ENCODE data around the gene REC8. TPM values are rescaled to one million over a fixed set of nuclear protein-coding genes. Genes with fewer than 3 reads are reported as not detected.
A peak's percentile ranks its signal among the peaks of the same experiment; 100 is the strongest.

REC8 gene
- total RNA-seq, 2 donors from 2014 or later = 7.8 to 8.9 TPM

- Histone ChIP-seq H3K27ac (peak overlapping the region in 2 of 4 donors; percentile 96 to 98), H3K4me3 (no peak overlapping the region), H3K36me3 (replicated peaks in 1 of 2; ENCODE audit: insufficient read depth in 1 of 2, low read depth in 2 of 2) (peaks cover 0 to 11% of the 10 kb centered on the region in 2 donors), H3K9me3 (no peaks in the 10 kb centered on the region), H3K27me3 (no peaks in the 10 kb centered on the region), H3K4me1 (peaks cover 50% of the 10 kb centered on the region)
- DNase-seq = no peak
- TF ChIP-seq POLR2A (IDR thresholded peaks at IDR 0.05) = no peak
- TF ChIP-seq, protein P1, sequence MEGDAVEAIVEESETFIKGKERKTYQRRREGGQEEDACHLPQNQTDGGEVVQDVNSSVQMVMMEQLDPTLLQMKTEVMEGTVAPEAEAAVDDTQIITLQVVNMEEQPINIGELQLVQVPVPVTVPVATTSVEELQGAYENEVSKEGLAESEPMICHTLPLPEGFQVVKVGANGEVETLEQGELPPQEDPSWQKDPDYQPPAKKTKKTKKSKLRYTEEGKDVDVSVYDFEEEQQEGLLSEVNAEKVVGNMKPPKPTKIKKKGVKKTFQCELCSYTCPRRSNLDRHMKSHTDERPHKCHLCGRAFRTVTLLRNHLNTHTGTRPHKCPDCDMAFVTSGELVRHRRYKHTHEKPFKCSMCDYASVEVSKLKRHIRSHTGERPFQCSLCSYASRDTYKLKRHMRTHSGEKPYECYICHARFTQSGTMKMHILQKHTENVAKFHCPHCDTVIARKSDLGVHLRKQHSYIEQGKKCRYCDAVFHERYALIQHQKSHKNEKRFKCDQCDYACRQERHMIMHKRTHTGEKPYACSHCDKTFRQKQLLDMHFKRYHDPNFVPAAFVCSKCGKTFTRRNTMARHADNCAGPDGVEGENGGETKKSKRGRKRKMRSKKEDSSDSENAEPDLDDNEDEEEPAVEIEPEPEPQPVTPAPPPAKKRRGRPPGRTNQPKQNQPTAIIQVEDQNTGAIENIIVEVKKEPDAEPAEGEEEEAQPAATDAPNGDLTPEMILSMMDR (IDR thresholded peaks at IDR 0.05) = no peak
- no peak for ATAC-seq
- 82 to 88% methylated on average over 6 to 8 of the region's 8 CpGs for WGBS, 2 donors
- intact Hi-C loops (cut with DNase I) = no loop called here
These were observed 34.1 kb upstream of the REC8 start for GRCh38 chr14:24137529-24138395.

DNA sequence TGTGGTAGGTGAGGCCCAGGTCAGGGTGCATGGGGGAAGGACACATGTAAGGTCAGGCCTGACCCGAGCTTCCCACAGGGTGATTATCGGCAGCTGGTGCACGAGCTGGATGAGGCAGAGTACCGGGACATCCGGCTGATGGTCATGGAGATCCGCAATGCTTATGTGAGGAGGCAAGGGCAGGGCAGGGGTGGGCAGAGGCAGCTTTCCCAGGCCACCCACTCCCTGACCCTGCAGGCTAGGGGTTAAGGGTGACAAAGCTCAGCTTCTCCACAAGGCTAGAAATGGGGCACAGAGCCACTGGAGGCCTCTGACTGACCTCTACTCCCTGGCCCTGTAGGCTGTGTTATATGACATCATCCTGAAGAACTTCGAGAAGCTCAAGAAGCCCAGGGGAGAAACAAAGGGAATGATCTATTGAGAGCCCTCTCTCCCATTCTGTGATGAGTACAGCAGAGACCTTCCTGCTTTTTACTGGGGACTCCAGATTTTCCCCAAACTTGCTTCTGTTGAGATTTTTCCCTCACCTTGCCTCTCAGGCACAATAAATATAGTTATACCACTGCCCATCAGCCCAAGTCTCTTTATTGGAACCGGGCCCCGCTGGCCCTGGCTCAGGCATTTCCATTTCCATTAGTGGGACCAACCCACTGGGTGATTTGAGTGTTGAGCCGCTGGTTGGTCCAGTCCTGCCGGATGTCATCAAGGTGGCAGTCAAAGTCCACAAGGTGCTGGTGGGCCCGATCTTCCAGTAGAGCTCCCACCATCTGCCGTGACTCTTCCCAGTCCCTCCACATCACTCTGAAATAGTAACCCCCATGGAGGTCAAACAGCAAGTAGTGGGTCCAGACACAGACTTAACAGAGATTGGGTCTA lies 33.2 kb upstream of the REC8 start:
- peaks cover 0 to 11% of the 10 kb centered on the region in 2 donors for H3K36me3 ChIP-seq (replicated peaks in 1 of 2; ENCODE audit: insufficient read depth in 1 of 2, low read depth in 2 of 2)
- H3K27me3 ChIP-seq = no peaks in the 10 kb centered on the region
- peak overlapping the region in 2 of 4 donors; percentile 12 to 82 for H3K27ac ChIP-seq
- DNase-seq = no peak
- 60 to 77% methylated on average over 12 to 13 of the region's 13 CpGs for WGBS, 2 donors
- H3K9me3 ChIP-seq = no peaks in the 10 kb centered on the region
- no peak overlapping the region for H3K4me3 ChIP-seq
- peaks cover 46% of the 10 kb centered on the region for H3K4me1 ChIP-seq
- TF ChIP-seq POLR2A (IDR thresholded peaks at IDR 0.05) = no peak
- TF ChIP-seq, protein P1 (IDR thresholded peaks at IDR 0.05) = no peak
- intact Hi-C loops (cut with DNase I) = no loop called here
- ATAC-seq = no peak

- intact Hi-C loops (cut with DNase I) = no loop called here
- no peak for ATAC-seq
- Histone ChIP-seq H3K9me3 (no peaks in the 10 kb centered on the region), H3K27ac (peak overlapping the region in 2 of 4 donors; percentile 12 to 82), H3K36me3 (replicated peaks in 1 of 2; ENCODE audit: insufficient read depth in 1 of 2, low read depth in 2 of 2) (peaks cover 0 to 11% of the 10 kb centered on the region in 2 donors), H3K27me3 (no peaks in the 10 kb centered on the region), H3K4me1 (peaks cover 46% of the 10 kb centered on the region), H3K4me3 (no peak overlapping the region)
- peak in 1 of 4 donors; percentile 42 for DNase-seq
- 55 to 56% methylated on average over 9 of the region's 9 CpGs for WGBS, 2 donors
- TF ChIP-seq, protein P1 (IDR thresholded peaks at IDR 0.05) = no peak
- no peak for TF ChIP-seq POLR2A (IDR thresholded peaks at IDR 0.05)
These were observed 32.5 kb upstream of the REC8 start for GRCh38 chr14:24139272-24139934.

GRCh38 chr14:24141097-24141880 lies 30.6 kb upstream of the REC8 start, which contains the start of gene EMC9:
TSS of gene EMC9 (minus strand) at chr14:24141591. CDS start at chr14:24141304, 287 bp downstream.
- Histone ChIP-seq H3K9me3 (no peaks in the 10 kb centered on the region), H3K4me1 (peaks cover 58% of the 10 kb centered on the region), H3K27ac (peak within 1 kb of the TSS; percentile 75 to 90 (median 80)), H3K36me3 (replicated peaks in 1 of 2; ENCODE audit: insufficient read depth in 1 of 2, low read depth in 2 of 2) (peaks cover 0 to 11% of the 10 kb centered on the region in 2 donors), H3K4me3 (peak within 1 kb of the TSS; percentile 54 to 55), H3K27me3 (no peaks in the 10 kb centered on the region)
- peak; percentile 100 for DNase-seq
- ATAC-seq = peak; percentile 92
- intact Hi-C loops (cut with DNase I) = no loop called here
- WGBS, 2 donors = 0% methylated on average over 6 to 64 of the region's 65 CpGs
- TF ChIP-seq, protein P1 (IDR thresholded peaks at IDR 0.05) = peak; percentile 48 to 88 (median 86)
- TF ChIP-seq POLR2A (IDR thresholded peaks at IDR 0.05) = peak; percentile 74 to 85 (median 79)
